Measurements from ENCODE around the gene YOD1. TPM values are rescaled to one million over a fixed set of nuclear protein-coding genes. Genes with fewer than 3 reads are reported as not detected.

YOD1 gene
- total and polyA plus RNA-seq, 2 of the 13 experiments (the other 11 are each of a cell fraction or from before 2014, with no cell fraction given): 3.4 to 9.1 TPM

- 0 out of 2 replicates have a peak, but pooled peaks have one; percentile 23 for TF ChIP-seq HNF1B (CRISPR knock-in tag; IDR thresholded peaks at IDR 0.05)
- TF ChIP-seq ZNF619 (CRISPR knock-in tag; IDR thresholded peaks at IDR 0.05): no peak
- TF ChIP-seq ERF (CRISPR knock-in tag; IDR thresholded peaks at IDR 0.05): 0 out of 2 replicates have a peak, but pooled peaks have one; percentile 28
- TF ChIP-seq CTCF (CRISPR knock-in tag; IDR thresholded peaks at IDR 0.05): peak; percentile 92
- TF ChIP-seq ZNF792 (CRISPR knock-in tag; IDR thresholded peaks at IDR 0.05): no peak
- no peak for TF ChIP-seq HBP1 (CRISPR knock-in tag; IDR thresholded peaks at IDR 0.05; ENCODE audit: low read depth)
- TF ChIP-seq SMAD3 (CRISPR knock-in tag; IDR thresholded peaks at IDR 0.05): 0 out of 2 replicates have a peak, but pooled peaks have one; percentile 28
- peak; percentile 41; the same call in 1 of the 2 replicates for TF ChIP-seq ZKSCAN8 (CRISPR knock-in tag; IDR thresholded peaks at IDR 0.05; ENCODE audit: borderline replicate concordance)
- no peak for TF ChIP-seq BHLHE40 (IDR thresholded peaks at IDR 0.05; ENCODE audit: low read length)
- TF ChIP-seq RFXAP (CRISPR knock-in tag; IDR thresholded peaks at IDR 0.05; ENCODE audit: borderline replicate concordance): no peak
- TF ChIP-seq ZEB1 (IDR thresholded peaks at IDR 0.05; ENCODE audit: insufficient replicate concordance, low read depth): no peak
- peak; percentile 35; the same call in 1 of the 2 replicates for TF ChIP-seq IRF2 (CRISPR knock-in tag; IDR thresholded peaks at IDR 0.05)
- 0 out of 2 replicates have a peak, but pooled peaks have one; percentile 25 for TF ChIP-seq ZSCAN9 (CRISPR knock-in tag; IDR thresholded peaks at IDR 0.05; ENCODE audit: borderline replicate concordance)
- TF ChIP-seq ZMAT5 (CRISPR knock-in tag; IDR thresholded peaks at IDR 0.05; ENCODE audit: borderline replicate concordance, low read depth): no peak
- TF ChIP-seq KDM3A (CRISPR knock-in tag; IDR thresholded peaks at IDR 0.05; ENCODE audit: low read depth): 0 out of 2 replicates have a peak, but pooled peaks have one; percentile 41
- TF ChIP-seq AGO1 (IDR thresholded peaks at IDR 0.05; ENCODE audit: low read depth, low read length, poor library complexity, severe bottlenecking): no peak
- no peak for TF ChIP-seq SOX13 (IDR thresholded peaks at IDR 0.05)
- peak in 1 of 2 experiments; percentile 14; a peak in 1 of 4 replicates for TF ChIP-seq SOX13 (CRISPR knock-in tag; conservative IDR thresholded peaks at IDR 0.05 in 1 of 2, IDR thresholded peaks at IDR 0.05 in 1 of 2)
- TF ChIP-seq HDAC2 (CRISPR knock-in tag; IDR thresholded peaks at IDR 0.05): peak; percentile 15; the same call in 1 of the 2 replicates
- TF ChIP-seq RAD21 (CRISPR knock-in tag; IDR thresholded peaks at IDR 0.05): peak; percentile 78
- peak; percentile 10 for TF ChIP-seq TEAD3 (CRISPR knock-in tag; optimal IDR thresholded peaks at IDR 0.05; ENCODE audit: borderline replicate concordance)
- 0 out of 4 replicates have a peak, but pooled peaks of 1 of the 2 experiments have one; percentile 34 for TF ChIP-seq KLF16 (CRISPR knock-in tag; IDR thresholded peaks at IDR 0.05)
- peak; percentile 84 for TF ChIP-seq SMC3 (IDR thresholded peaks at IDR 0.05; ENCODE audit: low read length)
- no peak for TF ChIP-seq CENPX (CRISPR knock-in tag; IDR thresholded peaks at IDR 0.05)
- TF ChIP-seq TCF12 (IDR thresholded peaks at IDR 0.05): no peak
- no peak for TF ChIP-seq TCF12 (CRISPR knock-in tag; IDR thresholded peaks at IDR 0.05)
These were observed 26.7 kb upstream of the YOD1 start (continued) for GRCh38 chr1:207077470-207078377.
